GM23248 (cell line): ENCODE results near the gene RASL12.

Experiments
- EZH2 ChIP-seq: fragments of 200-600 bp; sonication (generic); IDR thresholded peaks from 2 replicates; pipeline ENCODE4 v1.6.1; 2018; ENCODE audit warnings: antibody characterized with exemption, mild to moderate bottlenecking; ENCODE audit not compliant: insufficient read depth, poor library complexity, severe bottlenecking
- EZH2phosphoT487 ChIP-seq: fragments of 200-600 bp; sonication (generic); IDR thresholded peaks from 2 replicates; pipeline ENCODE4 v1.6.1; 2018; ENCODE audit warnings: antibody characterized with exemption, moderate library complexity, mild to moderate bottlenecking, low read depth; ENCODE audit not compliant: insufficient read depth

- TF ChIP-seq EZH2 (no peak), EZH2phosphoT487 (no peak)
These were observed 10.8 kb downstream of the RASL12 start for GRCh38 chr15:65056868-65057548.
